Right atrium auricular region (tissue), 2 donors: ENCODE data around the gene FAM32A. TPM values are rescaled to one million over a fixed set of nuclear protein-coding genes. Genes with fewer than 3 reads are reported as not detected.

Source experiments
- DNase-seq: peaks from one replicate; pipeline ENCODE4 v3.0.0-alpha.2; 2019; ENCODE audit warnings: low spot score
- H3K27ac ChIP-seq, 2 donors: fragments of 200-600 bp; sonication (generic); 1 replicate in 1 of 2; 2 replicates in 1 of 2; pipeline ENCODE4 v1.5.1; 2016 to 2019
- H3K27me3 ChIP-seq, 2 donors: fragments of 200-600 bp; sonication (generic); one replicate each; pipeline versions ENCODE4 v1.5.1 to v1.6.0; 2017 to 2019
- H3K36me3 ChIP-seq: fragments of 200-600 bp; sonication (generic); one replicate; pipeline ENCODE4 v1.5.1; 2016
- H3K4me1 ChIP-seq, 2 donors: fragments of 200-600 bp; sonication (generic); one replicate each; pipeline versions ENCODE4 v1.5.1 to v1.6.0; 2017 to 2019
- H3K4me3 ChIP-seq, 2 donors: fragments of 200-600 bp; sonication (generic); 1 replicate in 1 of 2; 2 replicates in 1 of 2; pipeline ENCODE4 v1.5.1; 2017 to 2019; ENCODE audit warnings: mild to moderate bottlenecking in 1 of 2, moderate library complexity in 1 of 2
- H3K9me3 ChIP-seq, 2 donors: fragments of 200-600 bp; sonication (generic); one replicate each; pipeline ENCODE4 v1.5.1; 2019
- CTCF ChIP-seq, 2 donors: fragments of 200-600 bp; sonication (generic); IDR thresholded peaks; one replicate each; pipeline ENCODE4 v1.5.1; 2019; ENCODE audit warnings: antibody characterized with exemption in 2 of 2
- total RNA-seq, 2 donors: library from RNA; depleted of rRNA; stranded (reverse); fragments of >200 nt; gene quantifications; one replicate each; pipeline ENCODE4 v1.1.0, GENCODE V29; 2016

Gene FAM32A
- total RNA-seq, 2 donors from 2014 or later = 56.8 to 61.7 TPM

- Histone ChIP-seq H3K27me3 (no peaks in the 10 kb centered on the region), H3K36me3 (peaks cover 51% of the 10 kb centered on the region), H3K4me3 (no peak overlapping the region), H3K4me1 (no peaks in the 10 kb centered on the region), H3K27ac (no peak overlapping the region), H3K9me3 (no peaks in the 10 kb centered on the region)
- DNase-seq = no peak
- TF ChIP-seq CTCF (IDR thresholded peaks at IDR 0.05) = no peak
These were observed 48.0 kb downstream of the FAM32A start for GRCh38 chr19:16233081-16233776.

GRCh38 chr19:16233836-16234551 is 48.8 kb downstream of the FAM32A start:
- peaks cover 43% of the 10 kb centered on the region for H3K36me3 ChIP-seq
- no peaks in the 10 kb centered on the region for H3K9me3 ChIP-seq
- no peak for TF ChIP-seq CTCF (IDR thresholded peaks at IDR 0.05)
- H3K27me3 ChIP-seq = no peaks in the 10 kb centered on the region
- no peaks in the 10 kb centered on the region for H3K4me1 ChIP-seq
- no peak for DNase-seq
- no peak overlapping the region for H3K4me3 ChIP-seq
- H3K27ac ChIP-seq = no peak overlapping the region

GRCh38 chr19:16234552-16235445 is 49.6 kb downstream of the FAM32A start:
- Histone ChIP-seq H3K27me3 (no peaks in the 10 kb centered on the region), H3K9me3 (no peaks in the 10 kb centered on the region), H3K36me3 (peaks cover 35% of the 10 kb centered on the region), H3K4me1 (no peaks in the 10 kb centered on the region), H3K27ac (no peak overlapping the region), H3K4me3 (no peak overlapping the region)
- DNase-seq = no peak
- no peak for TF ChIP-seq CTCF (IDR thresholded peaks at IDR 0.05)

GRCh38 chr19:16235811-16236652 is 50.8 kb downstream of the FAM32A start:
- Histone ChIP-seq H3K4me3 (no peak overlapping the region), H3K36me3 (peaks cover 28% of the 10 kb centered on the region), H3K4me1 (no peaks in the 10 kb centered on the region), H3K27me3 (no peaks in the 10 kb centered on the region), H3K27ac (no peak overlapping the region), H3K9me3 (no peaks in the 10 kb centered on the region)
- DNase-seq = no peak
- TF ChIP-seq CTCF (IDR thresholded peaks at IDR 0.05) = no peak

Other genes with a start within 250 kb of the FAM32A start
- gene OR10H4, start 236.4 kb upstream of the FAM32A start, total RNA-seq = not detected
- gene TPM4, start 108.9 kb upstream of the FAM32A start, total RNA-seq = 100 to 1,000 TPM; 163 to 194 TPM
- gene RAB8A, start 73.5 kb upstream of the FAM32A start, total RNA-seq = 10 to 100 TPM; 14.2 to 29.9 TPM
- 1 to 10 TPM in 1 of 2 donors, not detected in 1; 1.1 TPM for gene HSH2D, start 41.7 kb upstream of the FAM32A start, total RNA-seq
- not detected for gene CIB3, start 11.9 kb upstream of the FAM32A start, total RNA-seq
- gene AP1M1, start 12.5 kb downstream of the FAM32A start, total RNA-seq = 10 to 100 TPM; 54.8 to 70.2 TPM
- 10 to 100 TPM; 40.9 to 82.3 TPM for gene KLF2, start 139.4 kb downstream of the FAM32A start, total RNA-seq